Karpas-422 (cell line): ENCODE data around the gene ISYNA1. TPM values are rescaled to one million over a fixed set of nuclear protein-coding genes. Genes with fewer than 3 reads are reported as not detected.

ENCODE experiments used
- DNase-seq: peaks from one replicate; pipeline ENCODE4 v3.0.0-alpha.2; 2015
- H2AFZ ChIP-seq: fragments of 200-600 bp; sonication (generic); 2 replicates; pipeline ENCODE4 v1.6.1; 2014; ENCODE audit warnings: antibody characterized with exemption, low read length, mixed read lengths
- H3K27ac ChIP-seq: fragments of 200-600 bp; sonication (generic); 2 replicates; pipeline ENCODE4 v1.5.1; 2014; ENCODE audit warnings: mild to moderate bottlenecking, low read length, moderate library complexity
- H3K27me3 ChIP-seq: fragments of 200-600 bp; sonication (generic); 2 replicates; pipeline ENCODE4 v1.6.1; 2014; ENCODE audit warnings: low read length, mixed read lengths
- H3K36me3 ChIP-seq: fragments of 200-600 bp; sonication (generic); 2 replicates; pipeline ENCODE4 v1.6.1; 2014; ENCODE audit warnings: low read length, mixed read lengths; ENCODE audit not compliant: insufficient read depth
- H3K4me1 ChIP-seq: fragments of 200-600 bp; sonication (generic); 2 replicates; pipeline ENCODE4 v1.6.1; 2014; ENCODE audit warnings: mild to moderate bottlenecking, low read length, mixed read lengths
- H3K4me2 ChIP-seq: fragments of 200-600 bp; sonication (generic); 2 replicates; pipeline ENCODE4 v1.6.1; 2014; ENCODE audit warnings: low read length, low read depth, mild to moderate bottlenecking; ENCODE audit not compliant: poor library complexity, severe bottlenecking
- H3K4me3 ChIP-seq: fragments of 200-600 bp; sonication (generic); 2 replicates; pipeline ENCODE4 v1.5.1; 2014; ENCODE audit warnings: mild to moderate bottlenecking, antibody characterized with exemption, low read length, mixed read lengths
- H3K79me2 ChIP-seq: fragments of 200-600 bp; sonication (generic); 2 replicates; pipeline ENCODE4 v1.6.1; 2014; ENCODE audit warnings: mild to moderate bottlenecking, low read length, mixed read lengths
- H3K9ac ChIP-seq: fragments of 200-600 bp; sonication (generic); 2 replicates; pipeline ENCODE4 v1.6.0; 2014; ENCODE audit warnings: low read length
- H3K9me2 ChIP-seq: fragments of 200-600 bp; sonication (generic), shearing (Covaris generic); replicated peaks from 2 replicates; pipeline ENCODE4 v1.6.0; 2014; ENCODE audit warnings: mild to moderate bottlenecking, low read length, moderate library complexity; ENCODE audit not compliant: insufficient read depth
- H3K9me3 ChIP-seq: fragments of 300-700, 200-600 bp; sonication (generic); 2 replicates; pipeline ENCODE4 v1.6.1; 2014; ENCODE audit warnings: low read length, mixed read lengths
- H4K20me1 ChIP-seq: fragments of 200-600 bp; sonication (generic); 2 replicates; pipeline ENCODE4 v1.6.1; 2014; ENCODE audit warnings: mild to moderate bottlenecking, antibody characterized with exemption, low read length, low read depth; ENCODE audit not compliant: insufficient read depth
- total RNA-seq: library from RNA; depleted of rRNA; stranded (reverse); fragments of >200 nt; shearing (Covaris generic); gene quantifications from 2 replicates; pipeline ENCODE4 v1.2.3, GENCODE V29; 2014; ENCODE audit warnings: low replicate concordance

Gene ISYNA1
- total RNA-seq, 1 experiment from 2014 or later: 10.0 TPM

GRCh38 chr19:18396471-18397241 is 41.3 kb downstream of the ISYNA1 start:
- no peak for DNase-seq
- no peaks in the 10 kb centered on the region for H3K9me3 ChIP-seq
- H3K79me2 ChIP-seq: no peaks in the 10 kb centered on the region
- no peak overlapping the region for H3K4me2 ChIP-seq
- H4K20me1 ChIP-seq: no peaks in the 10 kb centered on the region; the same call in 1 of the 2 replicates
- no peak overlapping the region for H3K9ac ChIP-seq
- peaks cover 31% of the 10 kb centered on the region for H3K4me1 ChIP-seq
- H3K27me3 ChIP-seq: no peaks in the 10 kb centered on the region
- H3K9me2 ChIP-seq: no peaks in the 10 kb centered on the region
- no peak overlapping the region for H2AFZ ChIP-seq
- H3K27ac ChIP-seq: no peak overlapping the region
- no peaks in the 10 kb centered on the region for H3K36me3 ChIP-seq
- no peak overlapping the region for H3K4me3 ChIP-seq

- Histone ChIP-seq H3K36me3 (no peaks in the 10 kb centered on the region), H4K20me1 (no peaks in the 10 kb centered on the region; the same call in 1 of the 2 replicates), H3K4me2 (no peak overlapping the region), H3K27me3 (no peaks in the 10 kb centered on the region; the same call in 1 of the 2 replicates), H3K9me2 (no peaks in the 10 kb centered on the region), H2AFZ (no peak overlapping the region), H3K27ac (no peak overlapping the region), H3K4me1 (peaks cover 27% of the 10 kb centered on the region), H3K79me2 (no peaks in the 10 kb centered on the region), H3K9me3 (no peaks in the 10 kb centered on the region), H3K9ac (no peak overlapping the region), H3K4me3 (no peak overlapping the region)
- no peak for DNase-seq
Measured at GRCh38 chr19:18393836-18394235, 44.1 kb downstream of the ISYNA1 start.

- H3K27me3 ChIP-seq: no peaks in the 10 kb centered on the region; the same call in 1 of the 2 replicates
- H3K4me3 ChIP-seq: no peak overlapping the region
- no peaks in the 10 kb centered on the region for H3K79me2 ChIP-seq
Measured at GRCh38 chr19:18392926-18393325, 45.0 kb downstream of the ISYNA1 start.

GRCh38 chr19:18392417-18392816 is 45.5 kb downstream of the ISYNA1 start:
- H3K36me3 ChIP-seq: no peaks in the 10 kb centered on the region
- peaks cover 27% of the 10 kb centered on the region for H3K4me1 ChIP-seq
- no peak overlapping the region for H2AFZ ChIP-seq
- H3K27me3 ChIP-seq: no peaks in the 10 kb centered on the region; the same call in 1 of the 2 replicates
- H3K9ac ChIP-seq: no peak overlapping the region
- no peaks in the 10 kb centered on the region for H3K79me2 ChIP-seq
- peak overlapping the region; percentile 15 for H3K4me2 ChIP-seq
- H3K9me3 ChIP-seq: no peaks in the 10 kb centered on the region
- peak; percentile 62 for DNase-seq
- no peaks in the 10 kb centered on the region; the same call in 1 of the 2 replicates for H4K20me1 ChIP-seq
- H3K27ac ChIP-seq: no peak overlapping the region
- no peak overlapping the region for H3K4me3 ChIP-seq
- no peaks in the 10 kb centered on the region for H3K9me2 ChIP-seq

More at GRCh38 chr19:18392926-18393325, 45.0 kb downstream of the ISYNA1 start:
- no peak for DNase-seq
- H4K20me1 ChIP-seq: no peaks in the 10 kb centered on the region; the same call in 1 of the 2 replicates
- no peaks in the 10 kb centered on the region for H3K9me2 ChIP-seq
- peaks cover 31% of the 10 kb centered on the region for H3K4me1 ChIP-seq
- H3K9me3 ChIP-seq: no peaks in the 10 kb centered on the region
- H3K36me3 ChIP-seq: no peaks in the 10 kb centered on the region
- no peak overlapping the region for H3K27ac ChIP-seq
- H3K9ac ChIP-seq: no peak overlapping the region
- peak overlapping the region; percentile 15 for H3K4me2 ChIP-seq
- H2AFZ ChIP-seq: no peak overlapping the region

- Histone ChIP-seq H3K4me3 (no peak overlapping the region), H3K4me1 (peaks cover 21% of the 10 kb centered on the region), H4K20me1 (no peaks in the 10 kb centered on the region; the same call in 1 of the 2 replicates), H3K79me2 (no peaks in the 10 kb centered on the region), H3K9ac (no peak overlapping the region), H2AFZ (no peak overlapping the region), H3K9me2 (no peaks in the 10 kb centered on the region), H3K4me2 (no peak overlapping the region), H3K27ac (no peak overlapping the region), H3K9me3 (no peaks in the 10 kb centered on the region), H3K27me3 (no peaks in the 10 kb centered on the region; the same call in 1 of the 2 replicates), H3K36me3 (no peaks in the 10 kb centered on the region)
- DNase-seq: no peak
Measured at GRCh38 chr19:18391509-18392075, 46.3 kb downstream of the ISYNA1 start.

- H3K4me1 ChIP-seq: peaks cover 21% of the 10 kb centered on the region
- no peak overlapping the region for H3K27ac ChIP-seq
- H3K36me3 ChIP-seq: no peaks in the 10 kb centered on the region
- H2AFZ ChIP-seq: no peak overlapping the region
- H3K9me3 ChIP-seq: no peaks in the 10 kb centered on the region
- DNase-seq: no peak
- no peak overlapping the region for H3K4me2 ChIP-seq
- H3K79me2 ChIP-seq: no peaks in the 10 kb centered on the region
- no peaks in the 10 kb centered on the region; the same call in 1 of the 2 replicates for H3K27me3 ChIP-seq
- H4K20me1 ChIP-seq: no peaks in the 10 kb centered on the region; the same call in 1 of the 2 replicates
- no peaks in the 10 kb centered on the region for H3K9me2 ChIP-seq
- H3K9ac ChIP-seq: no peak overlapping the region
- H3K4me3 ChIP-seq: no peak overlapping the region
Measured at GRCh38 chr19:18390065-18390907, 47.6 kb downstream of the ISYNA1 start.

- Histone ChIP-seq H3K27ac (no peak overlapping the region), H3K36me3 (no peaks in the 10 kb centered on the region), H3K9me3 (no peaks in the 10 kb centered on the region), H3K4me2 (no peak overlapping the region), H2AFZ (no peak overlapping the region), H3K9me2 (no peaks in the 10 kb centered on the region), H3K9ac (no peak overlapping the region), H4K20me1 (no peaks in the 10 kb centered on the region; the same call in 1 of the 2 replicates), H3K79me2 (no peaks in the 10 kb centered on the region), H3K27me3 (no peaks in the 10 kb centered on the region; the same call in 1 of the 2 replicates), H3K4me3 (no peak overlapping the region), H3K4me1 (peaks cover 21% of the 10 kb centered on the region)
- no peak for DNase-seq
Measured at GRCh38 chr19:18389726-18390064, 48.2 kb downstream of the ISYNA1 start.
